HG02642 (cell line): Measurements from ENCODE around the gene PKNOX2.

Experiments
- ATAC-seq: cut with Tn5 transposase; IDR thresholded peaks from one replicate; pipeline ENCODE4 v1.9.1; 2021; ENCODE audit warnings: mild to moderate bottlenecking; ENCODE audit not compliant: unreplicated experiment, poor library complexity

PKNOX2 gene

DNA sequence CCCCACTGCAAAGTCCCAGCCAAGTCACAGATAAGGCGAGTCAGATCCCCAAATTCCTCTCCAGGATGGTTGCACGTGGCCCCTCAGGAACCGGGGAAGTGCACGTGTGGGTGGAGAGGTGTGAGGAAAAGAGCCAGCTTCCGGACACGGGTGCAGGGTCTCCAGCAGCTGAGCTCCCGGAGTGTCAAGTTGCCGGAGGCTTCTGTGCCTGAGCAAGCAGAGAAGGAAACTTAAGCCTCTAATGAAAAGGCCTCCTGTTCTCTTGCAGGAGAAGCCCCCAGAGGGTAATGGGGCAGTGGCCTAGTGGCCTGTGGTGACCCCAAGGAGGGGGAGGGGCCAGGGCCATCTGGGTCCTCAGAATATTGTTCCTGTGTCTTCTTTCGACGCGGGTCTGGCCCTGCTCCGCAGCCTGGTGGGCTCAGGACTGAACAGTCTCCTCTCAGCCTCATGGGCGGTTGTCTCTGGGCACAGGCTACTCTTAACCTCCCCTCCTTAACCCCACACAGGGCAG lies 183.6 kb downstream of the PKNOX2 start:
- no peak for ATAC-seq

DNA sequence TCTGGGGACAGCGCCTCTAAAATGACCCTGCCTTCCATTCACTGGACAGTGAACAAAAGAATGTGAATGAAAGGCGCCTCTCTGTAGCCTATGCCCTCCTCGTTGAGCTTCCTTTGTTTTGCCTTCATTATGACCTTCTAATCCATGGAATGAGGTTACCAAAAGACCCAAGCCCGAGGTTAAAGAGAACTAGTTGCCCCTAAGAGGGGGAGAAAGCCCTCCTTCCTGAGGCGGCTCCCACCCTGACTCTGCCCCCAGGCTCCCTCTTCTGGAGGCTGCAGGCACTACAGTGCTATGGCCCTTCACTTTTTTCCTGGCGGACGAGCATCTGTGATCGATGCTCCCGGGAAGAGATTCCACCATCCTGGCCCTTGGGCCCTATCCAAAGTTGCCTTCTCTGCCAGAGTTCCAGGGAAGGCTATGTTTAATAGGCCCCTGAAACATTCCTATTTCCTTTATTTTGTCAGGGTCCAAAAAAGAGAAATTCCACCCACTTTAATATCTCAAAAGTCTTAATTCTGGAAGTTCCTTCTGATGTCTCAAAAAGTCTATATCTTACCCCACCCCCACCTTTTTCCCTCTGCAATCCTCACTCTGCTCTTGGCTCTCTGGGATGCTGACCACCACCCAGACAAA lies 184.2 kb downstream of the PKNOX2 start:
- ATAC-seq: no peak

DNA sequence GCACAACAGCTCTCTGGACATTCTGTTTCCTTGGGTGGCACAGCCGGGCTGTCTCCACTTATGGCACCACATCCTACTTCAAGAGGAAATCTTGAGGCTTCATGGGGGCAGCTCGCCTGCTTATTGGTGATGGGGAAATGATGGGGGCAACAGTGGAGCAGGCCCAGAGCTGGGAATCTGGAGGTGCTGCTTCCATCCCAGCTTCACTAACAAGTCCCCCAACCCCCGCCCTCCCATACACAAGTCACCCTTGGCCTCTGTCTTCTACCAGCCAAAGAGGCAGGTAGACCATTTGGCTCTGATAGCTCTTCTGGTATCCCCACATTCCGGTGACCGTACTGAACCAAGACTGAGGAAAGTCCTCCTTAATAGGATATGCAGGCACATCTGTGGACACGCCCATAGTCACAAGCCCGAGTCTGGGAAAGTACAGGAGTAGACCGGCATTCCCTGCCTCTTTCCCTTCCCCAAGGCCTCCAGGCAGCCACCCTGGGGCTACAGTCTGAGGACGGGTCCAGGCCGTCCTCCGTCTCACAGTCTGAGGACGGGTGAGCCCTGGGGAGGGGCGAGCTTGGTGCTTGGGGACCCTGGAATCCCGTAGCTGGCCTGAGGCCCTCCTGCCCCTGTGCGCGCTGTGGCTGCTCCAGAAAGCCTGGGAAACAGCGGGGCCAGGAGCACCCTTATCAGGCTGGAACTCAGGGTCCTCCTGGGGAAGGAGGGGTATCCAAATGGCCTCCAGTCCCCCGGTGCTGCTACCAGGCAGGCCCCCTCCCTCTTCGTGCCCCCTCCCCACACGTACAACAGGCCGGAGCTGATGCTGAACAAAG lies 185.9 kb downstream of the PKNOX2 start:
- no peak for ATAC-seq

DNA sequence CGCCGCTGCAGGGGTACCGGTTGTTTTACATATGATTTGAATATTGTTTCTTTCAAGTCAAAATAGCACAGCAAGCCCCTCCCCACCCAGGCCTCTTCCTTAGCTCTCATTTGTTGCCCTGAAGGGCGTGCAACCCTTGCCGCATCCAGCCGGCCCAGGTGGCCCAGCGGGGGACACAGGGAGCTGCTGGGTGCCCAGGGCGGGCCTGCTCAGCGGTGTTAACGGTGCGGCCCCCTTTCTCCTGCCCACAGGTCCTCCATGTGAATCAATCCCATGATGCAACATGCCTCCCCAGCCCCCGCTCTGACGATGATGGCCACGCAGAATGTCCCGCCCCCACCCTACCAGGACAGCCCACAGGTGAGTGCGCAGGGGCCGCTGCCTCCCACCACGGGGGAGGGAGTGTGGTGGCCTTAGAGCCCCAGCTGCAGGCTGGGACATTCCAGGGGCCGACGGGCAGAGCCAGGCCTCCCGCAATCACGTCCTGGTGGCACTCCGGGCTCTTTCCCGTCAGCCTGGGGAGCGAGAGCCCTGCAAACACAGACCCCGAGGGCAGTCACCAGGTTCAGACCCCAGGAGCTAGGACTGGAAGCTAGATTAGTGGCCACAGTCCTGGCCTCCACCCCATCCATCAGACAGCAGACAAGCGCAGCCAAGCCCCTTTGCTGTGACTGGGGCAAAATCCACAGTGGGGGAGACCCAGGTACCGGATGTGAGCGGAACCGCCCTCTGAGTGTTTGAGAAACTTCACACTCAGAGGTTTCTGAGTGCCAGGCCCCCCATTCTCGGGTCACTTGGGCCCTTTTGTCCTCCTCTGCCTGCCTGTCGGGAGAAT lies 186.7 kb downstream of the PKNOX2 start:
- no peak for ATAC-seq

DNA sequence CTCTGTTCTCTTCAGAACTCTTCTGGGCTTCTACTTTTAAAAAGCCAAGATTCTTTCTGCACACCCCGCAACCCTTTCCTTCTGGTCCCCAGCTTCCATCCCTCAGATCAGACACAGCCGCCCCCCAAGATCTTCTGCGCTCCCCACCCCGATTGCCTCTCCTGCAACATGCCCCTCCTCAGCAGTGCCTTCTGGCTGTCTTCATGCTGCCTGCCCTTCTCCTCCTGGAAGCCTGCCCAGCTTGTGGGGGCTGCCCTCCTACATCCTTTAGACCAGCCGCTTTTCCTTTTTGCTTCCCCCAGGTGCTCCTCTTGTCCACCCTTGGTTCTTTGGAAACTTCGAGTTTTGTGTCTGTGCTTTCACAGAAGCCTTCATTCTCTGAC lies 187.3 kb downstream of the PKNOX2 start:
- ATAC-seq: no peak

DNA sequence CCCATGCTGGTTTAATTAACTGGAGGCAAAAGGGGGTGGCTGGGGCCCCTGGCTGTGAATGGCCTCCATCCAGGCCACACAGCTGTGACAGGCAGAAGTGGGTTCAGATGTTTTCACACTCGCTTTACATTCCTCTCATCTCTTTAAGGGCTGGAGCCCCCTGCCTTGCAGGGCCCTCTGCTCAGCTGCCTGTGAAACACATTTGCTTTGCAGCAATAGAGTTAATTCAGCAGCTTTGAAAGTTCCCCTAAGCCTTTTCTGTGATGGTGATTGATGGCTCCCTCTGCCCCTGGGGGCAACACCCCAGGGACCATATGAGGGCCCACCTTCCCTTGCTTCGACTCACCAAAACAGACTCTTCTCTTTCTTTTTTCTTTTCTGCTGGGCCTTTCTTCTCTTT lies 192.2 kb downstream of the PKNOX2 start:
- no peak for ATAC-seq

DNA sequence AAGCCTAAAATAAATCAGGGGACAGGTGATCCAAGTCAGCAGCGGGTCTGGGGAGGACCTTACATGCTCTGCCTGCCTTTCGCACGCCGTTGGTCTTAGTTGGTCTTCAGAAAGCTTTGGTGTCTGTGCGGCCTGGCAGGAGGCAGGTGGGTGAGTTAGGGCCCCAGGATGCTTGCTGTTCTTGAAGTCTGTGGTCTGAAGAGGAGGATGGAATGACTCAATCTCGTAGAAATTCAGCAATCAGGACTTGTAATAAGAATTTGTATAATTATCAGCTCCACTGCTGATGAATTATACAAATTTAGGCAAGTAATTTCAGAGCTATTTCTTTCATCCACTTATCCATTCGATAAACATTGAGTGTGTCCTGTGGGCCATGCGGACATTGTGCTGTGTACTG lies 193.0 kb downstream of the PKNOX2 start:
- no peak for ATAC-seq

DNA sequence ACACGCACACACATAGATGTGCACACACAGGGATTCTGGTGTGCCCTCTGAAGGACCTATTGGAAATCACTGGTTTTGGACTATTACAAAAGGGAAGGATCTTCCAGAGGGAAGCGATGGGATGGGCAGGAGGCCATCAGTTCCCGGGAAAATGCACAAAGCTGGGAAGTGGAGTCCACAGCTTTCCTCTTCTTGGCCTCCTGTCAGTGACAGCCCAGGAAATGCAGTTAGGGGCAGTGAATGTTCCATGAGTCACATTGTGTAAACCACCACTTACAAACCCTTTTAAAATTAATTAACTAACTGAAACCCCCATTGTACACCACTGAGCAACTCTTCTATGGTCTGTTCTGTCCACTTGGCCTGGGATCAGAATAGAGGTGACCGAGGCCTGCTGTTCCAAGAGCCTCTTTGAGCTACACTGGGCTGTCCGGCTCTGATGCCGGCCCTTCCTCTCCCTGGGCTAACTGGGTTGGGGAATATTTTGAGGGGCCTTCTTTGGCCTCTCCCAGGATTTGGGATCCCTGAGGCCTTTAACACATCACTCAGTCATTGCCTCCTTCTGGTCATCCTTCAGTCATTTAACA lies 193.8 kb downstream of the PKNOX2 start:
- ATAC-seq: no peak

DNA sequence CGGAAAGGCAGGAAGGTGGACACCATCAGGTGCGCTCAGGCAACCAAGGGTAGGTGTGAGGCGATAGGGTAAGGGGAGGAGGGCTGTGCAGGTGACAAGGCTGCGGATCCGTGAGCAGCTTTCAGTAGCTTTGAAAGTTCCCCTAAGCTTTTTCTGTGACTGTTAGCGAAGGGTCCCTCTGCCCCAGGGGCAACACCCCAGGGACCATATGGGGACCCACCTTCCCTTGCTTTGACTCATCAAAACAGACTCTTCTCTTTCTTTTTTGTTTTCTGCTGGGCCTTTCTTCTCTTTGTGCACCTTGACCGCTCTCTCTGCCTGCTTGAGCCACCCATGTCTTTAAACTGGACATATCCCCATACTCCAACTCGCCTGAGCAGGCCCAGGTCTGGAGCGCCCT lies 194.6 kb downstream of the PKNOX2 start:
- no peak for ATAC-seq

DNA sequence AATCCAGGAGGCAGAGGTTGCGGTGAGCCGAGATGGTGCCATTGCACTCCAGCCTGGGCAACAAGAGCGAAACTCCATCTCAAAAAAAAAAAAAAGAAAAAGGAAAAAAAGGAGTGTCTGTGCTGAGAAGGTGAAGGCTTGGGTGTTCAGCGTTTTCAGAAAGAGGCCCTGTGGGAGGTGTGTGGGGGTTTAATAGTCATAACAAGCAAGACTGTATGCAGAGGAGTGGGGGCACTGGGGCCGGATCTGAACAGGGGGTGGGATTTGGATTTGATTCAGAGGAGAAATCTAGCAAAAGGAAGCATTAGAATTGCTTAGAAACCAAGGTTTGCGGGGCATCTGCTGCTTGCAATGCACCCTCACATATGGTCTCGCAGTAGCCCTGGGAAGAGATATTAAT lies 195.5 kb downstream of the PKNOX2 start:
- no peak for ATAC-seq

DNA sequence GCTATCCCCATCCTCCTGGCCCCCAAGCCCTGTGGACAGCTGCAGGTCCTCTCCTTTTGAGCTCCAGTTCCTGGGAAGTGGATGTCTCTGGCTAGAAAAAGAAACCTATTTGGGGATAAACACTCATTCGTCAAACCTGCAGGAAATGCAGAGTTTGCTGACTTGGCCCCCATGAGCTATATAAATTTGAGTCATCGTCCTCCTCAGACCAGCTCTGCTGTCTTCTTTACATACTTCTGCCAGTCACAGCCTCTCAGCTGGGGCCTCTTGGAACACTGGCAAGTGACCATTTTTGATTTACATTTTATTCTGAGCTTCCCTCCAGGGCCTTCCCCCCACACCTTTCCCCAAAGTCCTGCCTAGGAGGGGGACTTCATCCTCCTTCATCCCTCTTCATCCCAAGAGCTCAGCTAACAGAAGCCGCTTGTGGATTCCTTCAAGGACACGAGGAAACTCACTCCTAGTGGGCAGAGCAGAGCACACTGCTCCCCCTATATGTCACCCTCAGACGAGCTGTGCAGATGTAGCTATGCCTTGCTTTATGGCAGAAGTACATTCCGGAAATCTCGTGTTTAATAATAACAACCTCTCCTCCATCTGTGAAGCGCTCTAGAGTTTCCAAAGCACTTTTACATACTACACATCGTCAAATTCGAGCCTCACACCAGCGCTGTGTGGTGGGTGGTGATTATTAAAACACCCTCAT lies 199.7 kb downstream of the PKNOX2 start:
- ATAC-seq: no peak

DNA sequence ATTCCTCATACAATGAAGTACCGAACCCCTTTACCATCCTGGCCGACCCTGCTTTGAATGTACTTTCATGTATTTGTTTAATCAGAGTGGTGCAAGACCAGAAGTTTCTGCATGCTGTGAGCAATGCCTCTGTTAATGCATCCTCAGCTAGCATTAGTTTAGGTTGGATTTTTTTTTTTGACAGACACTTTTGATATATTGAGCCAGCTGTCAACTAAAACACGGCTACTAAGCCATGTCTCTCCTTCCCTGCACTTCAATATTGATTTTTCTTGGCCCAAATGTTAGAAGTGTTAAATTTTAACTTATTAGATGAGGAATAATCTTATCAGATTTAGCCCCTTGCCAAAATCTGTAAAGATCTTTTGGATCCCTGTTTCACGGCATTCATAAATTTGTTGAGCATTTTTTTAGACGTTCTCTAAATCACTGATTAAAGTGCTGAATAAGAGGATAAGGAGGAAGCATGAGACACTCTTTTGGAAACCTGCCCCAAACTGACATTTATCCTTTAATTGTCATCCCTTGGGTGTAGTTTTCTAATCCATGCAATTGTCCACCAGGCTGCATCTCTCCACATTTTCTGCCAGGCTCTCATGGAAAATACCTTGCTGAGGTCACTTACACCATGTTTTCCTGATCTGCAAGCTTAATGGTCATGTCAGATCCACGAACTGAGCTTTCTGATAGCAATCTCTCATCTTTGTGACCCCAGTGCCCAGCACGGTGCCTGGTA lies 200.8 kb downstream of the PKNOX2 start:
- no peak for ATAC-seq

DNA sequence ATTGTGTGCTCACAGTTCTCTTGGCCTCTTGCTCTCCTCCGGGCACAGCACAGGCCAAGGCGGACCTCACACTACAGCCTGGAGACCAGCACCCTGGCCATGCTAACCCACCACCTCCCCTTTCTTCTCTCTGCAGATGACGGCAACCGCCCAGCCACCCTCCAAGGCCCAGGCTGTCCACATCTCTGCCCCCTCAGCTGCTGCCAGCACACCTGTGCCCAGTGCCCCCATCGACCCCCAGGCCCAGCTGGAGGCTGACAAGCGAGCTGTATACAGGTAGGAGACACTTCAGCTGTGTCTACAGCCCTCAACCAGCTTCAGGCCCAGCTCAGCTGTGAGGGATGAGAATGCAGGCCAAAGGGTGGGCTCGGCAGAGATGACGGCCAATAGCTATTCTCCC lies 203.2 kb downstream of the PKNOX2 start:
- no peak for ATAC-seq

DNA sequence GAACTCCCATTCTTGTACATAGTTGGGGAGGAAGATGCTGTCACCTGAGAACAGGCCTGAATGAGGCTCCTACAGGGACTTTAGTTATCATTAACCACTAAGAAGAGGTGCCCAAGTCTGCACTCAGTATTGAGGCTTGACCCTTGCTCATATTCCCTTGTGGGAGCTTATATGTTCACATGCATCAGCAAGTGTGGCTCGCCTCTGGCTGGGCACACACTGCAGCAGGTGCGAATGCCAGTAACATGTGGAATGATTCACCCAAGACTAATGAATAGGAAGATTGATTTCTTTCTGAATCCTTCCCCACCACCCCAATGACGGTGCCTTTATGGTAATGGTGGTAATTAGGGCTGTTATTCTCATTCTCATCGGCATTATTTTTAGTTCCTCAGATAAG lies 204.2 kb downstream of the PKNOX2 start:
- ATAC-seq: no peak

DNA sequence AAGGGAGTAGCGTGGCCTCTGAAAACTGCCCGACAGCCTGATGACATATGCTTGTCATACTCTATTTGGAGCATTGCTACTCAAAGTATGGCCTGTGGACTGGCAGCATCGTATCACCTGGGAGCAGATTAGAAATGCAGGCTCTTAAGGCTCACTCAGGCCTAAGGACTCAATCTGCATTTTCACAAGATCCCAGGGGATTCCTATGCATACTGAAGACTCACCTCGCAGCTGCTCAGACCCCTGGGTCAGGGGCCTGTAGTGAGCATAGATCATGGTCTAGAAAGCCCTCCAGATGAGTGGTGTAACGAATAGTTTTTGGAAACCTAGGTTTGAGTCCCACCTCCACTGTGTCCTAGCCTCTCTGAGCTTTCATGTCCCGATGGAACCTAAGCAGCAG lies 205.3 kb downstream of the PKNOX2 start:
- ATAC-seq: no peak

DNA sequence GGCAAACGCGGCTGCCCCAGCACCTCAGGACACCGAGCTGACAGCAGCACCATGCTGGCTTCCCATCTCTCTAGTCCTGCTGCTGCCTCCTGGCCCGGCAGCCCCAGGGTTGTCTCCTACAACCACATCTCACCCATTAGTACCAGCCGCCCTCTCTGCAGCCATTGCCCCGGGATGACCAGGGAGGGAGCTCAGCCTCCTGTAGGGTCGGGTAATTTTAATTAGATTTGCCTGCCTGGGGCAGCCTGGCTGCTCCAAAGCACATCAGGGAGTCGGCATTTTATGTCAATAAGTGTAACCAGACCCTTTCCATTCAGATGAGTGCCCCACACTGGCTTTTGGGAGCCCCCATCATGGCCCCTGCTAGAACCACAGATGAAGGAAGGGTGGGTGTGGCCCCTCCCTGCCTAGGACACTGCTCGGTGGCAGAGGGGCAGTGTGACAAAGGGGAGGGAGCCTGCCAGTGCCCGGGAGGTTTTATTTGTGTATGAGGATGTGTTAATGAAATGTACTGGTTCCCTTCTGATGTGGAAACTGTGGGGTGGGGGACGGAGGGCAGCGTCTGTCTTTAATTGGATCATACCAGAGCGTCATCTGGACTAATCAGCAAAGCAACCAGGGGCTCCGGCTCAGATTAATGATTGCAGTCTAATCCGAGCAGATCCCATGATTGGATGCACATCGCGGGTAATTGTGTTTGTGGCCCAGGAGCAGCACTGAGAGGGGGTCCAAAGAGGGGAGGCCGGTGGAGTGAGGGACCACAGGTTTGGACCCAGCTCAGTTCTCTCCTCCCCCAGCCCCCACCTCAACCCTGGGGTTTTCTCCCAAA lies 206.2 kb downstream of the PKNOX2 start:
- ATAC-seq: no peak

DNA sequence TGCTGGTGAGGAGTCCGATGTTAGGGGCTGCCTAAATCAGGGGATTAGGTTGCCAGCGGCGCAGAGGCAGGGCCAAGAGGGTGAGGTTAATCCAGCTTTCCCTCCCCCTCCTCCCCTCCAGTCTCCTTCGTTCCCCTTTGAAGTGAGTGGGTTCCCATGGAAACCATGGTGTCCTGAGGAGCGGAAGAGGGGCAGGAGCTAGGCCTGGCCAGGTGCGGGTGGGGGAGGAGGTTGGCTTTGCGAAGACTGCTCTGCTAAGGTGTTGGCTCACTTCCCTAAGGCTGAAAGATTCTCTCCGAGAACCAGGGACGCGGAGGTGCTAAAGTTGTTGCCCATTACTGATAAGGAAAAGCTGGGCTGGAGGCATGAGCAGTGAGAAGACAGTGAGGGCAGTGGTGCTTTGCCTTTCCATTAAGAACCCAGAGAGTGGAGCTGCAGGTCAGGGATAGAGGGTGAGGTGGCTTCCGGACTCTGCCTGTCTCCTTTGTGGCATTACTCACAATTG lies 206.9 kb downstream of the PKNOX2 start:
- ATAC-seq: no peak

DNA sequence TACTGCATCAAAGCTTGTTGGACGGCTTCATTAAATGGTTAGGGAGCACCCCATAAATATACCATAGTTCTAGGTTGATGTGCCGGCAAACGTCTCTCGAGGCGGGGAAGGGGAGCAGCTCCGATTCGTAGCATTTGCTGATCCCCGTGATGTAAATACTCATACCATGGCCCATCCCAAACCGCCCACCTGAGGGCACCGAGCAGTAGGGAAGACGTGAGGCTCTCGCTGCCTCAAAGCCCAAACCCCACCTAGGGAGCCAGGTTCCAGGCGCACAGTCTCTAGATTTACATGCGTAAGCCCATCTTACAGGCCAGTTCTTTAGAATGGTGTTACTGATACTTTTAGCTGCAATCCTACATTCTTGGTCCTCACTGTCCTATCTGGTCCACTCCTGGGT lies 207.5 kb downstream of the PKNOX2 start:
- no peak for ATAC-seq
